Caco-2 (cell line): ENCODE data around the gene RCC2. TPM values are rescaled to one million over a fixed set of nuclear protein-coding genes. Genes with fewer than 3 reads are reported as not detected.

Experiments
- BruUV-seq: library from RNA; stranded (reverse); fragments of 400-500 nt; replicated peaks from 2 replicates; lab custom pipeline; 2021; lab: Mats Ljungman, UMichigan
- CTCF ChIA-PET: fragments of 300-600 bp; sonication (Branson Sonifier 250); formaldehyde crosslinking; loops from one replicate; lab custom pipeline; 2022; ENCODE audit warnings: antibody characterized with exemption; lab: Charles Lee
- POLR2A ChIA-PET: fragments of 300-600 bp; sonication (Branson Sonifier 250); formaldehyde crosslinking; loops from one replicate; lab custom pipeline; 2022; ENCODE audit warnings: antibody characterized with exemption; lab: Charles Lee
- DNase-seq, 2 experiments: peaks; one replicate each; pipeline versions ENCODE4 v3.0.0 to v3.0.0-alpha.2; 2020 to 2022
- H3K27me3 ChIP-seq: replicated peaks from 2 replicates; pipeline ENCODE4 v1.6.0; 2011; ENCODE audit warnings: low read length; ENCODE audit not compliant: control insufficient read depth, insufficient read depth
- H3K36me3 ChIP-seq: 2 replicates; pipeline ENCODE4 v1.5.1; 2011; ENCODE audit warnings: low read length; ENCODE audit not compliant: control insufficient read depth, insufficient read depth
- H3K4me1 ChIP-seq: fragments of 250-450 bp; sonication (Bioruptor Pico); 2 replicates; pipeline ENCODE4 v1.5.1; 2020; ENCODE audit warnings: mild to moderate bottlenecking
- H3K4me3 ChIP-seq: 2 replicates; pipeline ENCODE4 v1.5.1; 2011; ENCODE audit warnings: low read depth, mild to moderate bottlenecking, control low read depth, low read length
- H3K9me3 ChIP-seq: fragments of 250-450 bp; sonication (Bioruptor Pico); 2 replicates; pipeline ENCODE4 v1.5.1; 2020; ENCODE audit warnings: mild to moderate bottlenecking, moderate library complexity
- H3K27ac Mint-ChIP-seq: one replicate; pipeline ENCODE4 v1.8.0; 2022; ENCODE audit warnings: mixed read lengths; ENCODE audit not compliant: unreplicated experiment
- H3K27me3 Mint-ChIP-seq: one replicate; pipeline ENCODE4 v1.8.0; 2022; ENCODE audit warnings: mixed read lengths; ENCODE audit not compliant: insufficient read depth, unreplicated experiment
- H3K36me3 Mint-ChIP-seq: one replicate; pipeline ENCODE4 v1.8.0; 2022; ENCODE audit warnings: mild to moderate bottlenecking, mixed read lengths; ENCODE audit not compliant: insufficient read depth, unreplicated experiment
- H3K4me1 Mint-ChIP-seq: one replicate; pipeline ENCODE4 v1.8.0; 2022; ENCODE audit warnings: low read depth, mixed read lengths; ENCODE audit not compliant: unreplicated experiment
- H3K4me3 Mint-ChIP-seq: one replicate; pipeline ENCODE4 v1.8.0; 2022; ENCODE audit warnings: mild to moderate bottlenecking, moderate library complexity, mixed read lengths; ENCODE audit not compliant: unreplicated experiment
- H3K9me3 Mint-ChIP-seq: one replicate; pipeline ENCODE4 v1.8.0; 2022; ENCODE audit warnings: mixed read lengths; ENCODE audit not compliant: unreplicated experiment
- intact Hi-C: fragments of 100-400 bp; cut with micrococcal nuclease; formaldehyde crosslinking; loops from one replicate; pipeline ENCODE4 v1.10.0; 2022; ENCODE audit not compliant: unreplicated experiment
- total RNA-seq: library from RNA; stranded (reverse); gene quantifications from 2 replicates; pipeline ENCODE4 v1.2.3, GENCODE V29; 2022
- TF ChIP-seq, protein P1 (sequence below), 2 experiments: fragments of 200-600 bp in 1 of 2; IDR thresholded peaks; 1 replicate in 1 of 2; 2 replicates in 1 of 2; pipeline versions ENCODE4 v1.5.1 to v1.8.0; 2011 to 2022; ENCODE audit warnings: antibody characterized with exemption in 1 of 2, control low read depth in 1 of 2, inconsistent platforms in 1 of 2, low read depth in 1 of 2, low read length in 1 of 2, mild to moderate bottlenecking in 1 of 2, moderate library complexity in 1 of 2; ENCODE audit not compliant: insufficient read depth in 1 of 2, severe bottlenecking in 1 of 2, unreplicated experiment in 1 of 2

RCC2 gene
- total RNA-seq, 1 experiment from 2014 or later = 103 TPM

DNA sequence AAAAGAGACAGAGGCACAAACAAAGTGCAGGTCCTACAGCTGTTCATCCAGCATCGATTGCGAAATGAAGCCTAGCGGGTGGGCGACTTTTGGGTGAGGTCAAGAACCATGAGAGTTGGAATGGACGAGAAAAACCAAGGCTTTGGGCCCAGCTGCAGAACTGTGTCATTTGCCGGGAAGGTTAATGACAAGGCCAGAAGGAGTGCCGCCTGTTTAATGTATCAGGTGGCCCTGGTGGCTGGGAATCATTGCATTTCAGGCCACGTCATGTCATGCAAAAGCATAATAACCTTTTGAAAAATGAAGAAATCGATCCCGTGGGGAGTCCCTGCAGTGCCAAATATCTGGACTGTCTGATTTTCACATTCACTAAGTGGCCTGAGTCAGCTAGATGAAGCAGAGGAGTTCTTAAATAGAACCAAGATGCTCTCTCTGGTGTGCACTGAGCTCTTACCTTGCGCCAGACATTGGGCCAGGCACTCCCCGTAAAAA, 8.1 kb upstream of the RCC2 start:
- Histone ChIP-seq H3K4me3 (no peak overlapping the region), H3K36me3 (no peaks in the 10 kb centered on the region), H3K27me3 (no peaks in the 10 kb centered on the region), H3K4me1 (no peaks in the 10 kb centered on the region), H3K9me3 (no peaks in the 10 kb centered on the region)
- no peak for DNase-seq
- no peak overlapping the region for H3K4me3 Mint-ChIP-seq
- TF ChIP-seq, protein P1, sequence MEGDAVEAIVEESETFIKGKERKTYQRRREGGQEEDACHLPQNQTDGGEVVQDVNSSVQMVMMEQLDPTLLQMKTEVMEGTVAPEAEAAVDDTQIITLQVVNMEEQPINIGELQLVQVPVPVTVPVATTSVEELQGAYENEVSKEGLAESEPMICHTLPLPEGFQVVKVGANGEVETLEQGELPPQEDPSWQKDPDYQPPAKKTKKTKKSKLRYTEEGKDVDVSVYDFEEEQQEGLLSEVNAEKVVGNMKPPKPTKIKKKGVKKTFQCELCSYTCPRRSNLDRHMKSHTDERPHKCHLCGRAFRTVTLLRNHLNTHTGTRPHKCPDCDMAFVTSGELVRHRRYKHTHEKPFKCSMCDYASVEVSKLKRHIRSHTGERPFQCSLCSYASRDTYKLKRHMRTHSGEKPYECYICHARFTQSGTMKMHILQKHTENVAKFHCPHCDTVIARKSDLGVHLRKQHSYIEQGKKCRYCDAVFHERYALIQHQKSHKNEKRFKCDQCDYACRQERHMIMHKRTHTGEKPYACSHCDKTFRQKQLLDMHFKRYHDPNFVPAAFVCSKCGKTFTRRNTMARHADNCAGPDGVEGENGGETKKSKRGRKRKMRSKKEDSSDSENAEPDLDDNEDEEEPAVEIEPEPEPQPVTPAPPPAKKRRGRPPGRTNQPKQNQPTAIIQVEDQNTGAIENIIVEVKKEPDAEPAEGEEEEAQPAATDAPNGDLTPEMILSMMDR (IDR thresholded peaks at IDR 0.05; ENCODE audit: insufficient read depth in 1 of 2, low read depth in 1 of 2, low read length in 1 of 2, severe bottlenecking in 1 of 2, unreplicated experiment in 1 of 2) = no peak
- ChIA-PET CTCF (no interaction called here), POLR2A (no interaction called here)
- H3K27ac Mint-ChIP-seq = no peak overlapping the region
- H3K36me3 Mint-ChIP-seq = no peaks in the 10 kb centered on the region
- no peaks in the 10 kb centered on the region for H3K27me3 Mint-ChIP-seq
- BruUV-seq = no TSS peak
- H3K4me1 Mint-ChIP-seq = no peaks in the 10 kb centered on the region
- intact Hi-C loops = no loop called here
- H3K9me3 Mint-ChIP-seq = no peaks in the 10 kb centered on the region

DNA sequence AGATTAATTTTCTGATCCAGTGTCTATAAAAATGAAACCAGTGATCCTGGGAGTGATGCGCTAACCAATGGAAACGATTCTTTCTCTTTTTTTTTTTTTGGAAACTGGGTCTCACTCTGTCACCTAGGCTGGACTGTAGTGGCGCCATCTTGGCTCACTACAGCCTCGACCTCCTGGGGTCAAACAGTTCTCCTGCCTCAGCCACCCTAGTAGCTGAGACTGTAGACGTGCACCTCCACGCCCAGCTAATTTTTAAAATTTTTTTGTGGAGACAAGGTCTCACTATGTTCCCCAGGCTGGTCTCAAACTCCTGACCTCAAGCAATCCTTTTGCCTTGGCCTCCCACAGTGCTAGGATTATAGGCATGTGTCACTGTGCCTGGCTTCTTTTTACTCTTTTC, 3.4 kb upstream of the RCC2 start:
- TF ChIP-seq, protein P1 (IDR thresholded peaks at IDR 0.05; ENCODE audit: insufficient read depth in 1 of 2, low read depth in 1 of 2, low read length in 1 of 2, severe bottlenecking in 1 of 2, unreplicated experiment in 1 of 2) = no peak
- POLR2A ChIA-PET = no interaction called here

DNA sequence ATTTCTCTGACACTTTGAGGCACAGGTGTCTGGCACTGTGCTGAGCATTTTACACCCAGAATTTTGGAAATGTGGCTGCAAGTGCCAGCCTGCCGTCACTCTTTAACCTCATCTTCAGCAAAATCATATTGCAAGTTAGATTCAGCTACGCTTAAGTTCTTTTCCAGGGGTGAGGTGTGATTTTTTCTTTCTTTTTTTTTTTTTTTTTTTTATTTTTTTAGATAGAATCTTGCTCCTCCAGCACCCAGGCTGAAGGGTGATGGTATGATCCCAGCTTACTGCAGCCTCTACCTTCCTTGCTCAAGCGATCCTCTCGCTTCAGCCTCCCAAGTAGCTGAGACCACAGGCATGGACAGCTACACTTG, 2.5 kb upstream of the RCC2 start:
- Histone ChIP-seq H3K36me3 (no peaks in the 10 kb centered on the region), H3K4me3 (no peak overlapping the region), H3K9me3 (no peaks in the 10 kb centered on the region), H3K27me3 (no peaks in the 10 kb centered on the region), H3K4me1 (peaks cover 21% of the 10 kb centered on the region)
- peaks cover 23% of the 10 kb centered on the region for H3K36me3 Mint-ChIP-seq
- peak overlapping the region; percentile 93 for H3K27ac Mint-ChIP-seq
- DNase-seq = no peak
- CTCF ChIA-PET = interaction anchor here (0.6 to 1.9 kb wide), 2 partner anchors 10 to 317 kb away, joined by 3 to 5 read pairs; no protein-coding TSS in a partner anchor
- H3K4me3 Mint-ChIP-seq = peak overlapping the region; percentile 85
- POLR2A ChIA-PET = interaction anchor here (0.6 kb wide), 1 partner anchor 156 kb away, joined by 4 read pairs; no protein-coding TSS in a partner anchor
- intact Hi-C loops = loop anchor here (5.0 kb wide), 1 partner anchor 35 kb away; no protein-coding TSS in a partner anchor
- TF ChIP-seq, protein P1 (IDR thresholded peaks at IDR 0.05; ENCODE audit: insufficient read depth in 1 of 2, low read depth in 1 of 2, low read length in 1 of 2, severe bottlenecking in 1 of 2, unreplicated experiment in 1 of 2) = no peak
- BruUV-seq = no TSS peak
- no peaks in the 10 kb centered on the region for H3K9me3 Mint-ChIP-seq
- peaks cover 16% of the 10 kb centered on the region for H3K4me1 Mint-ChIP-seq
- H3K27me3 Mint-ChIP-seq = no peaks in the 10 kb centered on the region

More for the DNA sequence above, 3.4 kb upstream of the RCC2 start:
- no peaks in the 10 kb centered on the region for H3K9me3 ChIP-seq
- no peak for DNase-seq
- peak overlapping the region; percentile 53 for H3K27ac Mint-ChIP-seq
- intact Hi-C loops = loop anchor here (5.0 kb wide), 1 partner anchor 34 kb away; no protein-coding TSS in a partner anchor
- peaks cover 20% of the 10 kb centered on the region for H3K36me3 Mint-ChIP-seq
- peaks cover 16% of the 10 kb centered on the region for H3K4me1 Mint-ChIP-seq
- no peak overlapping the region for H3K4me3 Mint-ChIP-seq
- H3K27me3 Mint-ChIP-seq = no peaks in the 10 kb centered on the region
- H3K27me3 ChIP-seq = no peaks in the 10 kb centered on the region
- no peaks in the 10 kb centered on the region for H3K36me3 ChIP-seq
- peaks cover 21% of the 10 kb centered on the region for H3K4me1 ChIP-seq
- no TSS peak for BruUV-seq
- no peaks in the 10 kb centered on the region for H3K9me3 Mint-ChIP-seq
- H3K4me3 ChIP-seq = no peak overlapping the region
- CTCF ChIA-PET = no interaction called here
